Measurements from ENCODE around the gene TECTB. TPM values are rescaled to one million over a fixed set of nuclear protein-coding genes. Genes with fewer than 3 reads are reported as not detected.

TECTB gene
- total RNA-seq, 4 donors from 2014 or later: not detected

DNA sequence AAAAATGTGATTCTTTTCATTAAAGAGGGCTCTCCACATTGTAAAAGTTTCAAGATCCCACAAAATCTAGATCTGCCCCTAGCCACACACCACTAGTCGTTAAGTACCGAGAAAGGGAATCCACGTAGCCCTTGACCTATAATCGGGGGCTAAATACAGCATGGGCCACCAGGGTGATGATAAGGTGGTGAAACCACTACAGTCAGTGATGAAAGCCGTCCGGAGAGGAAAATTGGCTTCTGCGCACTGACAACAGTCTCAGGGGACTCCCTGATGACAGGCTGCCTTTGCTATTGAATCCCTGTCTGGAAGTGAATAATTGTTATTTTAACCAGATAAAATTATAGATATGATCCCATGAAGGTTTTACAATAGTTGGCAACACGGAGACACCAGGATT, 4.6 kb downstream of the TECTB start:
- no peaks in the 10 kb centered on the region for H3K4me1 ChIP-seq
- H3K27me3 ChIP-seq: no peaks in the 10 kb centered on the region
- no peaks in the 10 kb centered on the region for H3K36me3 ChIP-seq
- in situ Hi-C loops (cut with MboI; ENCODE audit: low pct_ligation_motif_present in 1 of 4, low pct_unique_long_range_greater_than_20kb in 1 of 4, low sequenced_read_pairs in 3 of 4) (no loop called here), intact Hi-C loops (cut with DNase I; ENCODE audit: low total_unique reads) (no loop called here)
- 90% methylated on average over 8 of the region's 8 CpGs for WGBS, 2 donors (ENCODE audit: low coverage in 1 of 2)
- no peak for DNase-seq
- TF ChIP-seq POLR2AphosphoS5 (IDR thresholded peaks at IDR 0.05) (no peak), POLR2A (IDR thresholded peaks at IDR 0.05) (no peak), EP300 (IDR thresholded peaks at IDR 0.05; ENCODE audit: low read depth) (no peak)
- TF ChIP-seq, protein P1, sequence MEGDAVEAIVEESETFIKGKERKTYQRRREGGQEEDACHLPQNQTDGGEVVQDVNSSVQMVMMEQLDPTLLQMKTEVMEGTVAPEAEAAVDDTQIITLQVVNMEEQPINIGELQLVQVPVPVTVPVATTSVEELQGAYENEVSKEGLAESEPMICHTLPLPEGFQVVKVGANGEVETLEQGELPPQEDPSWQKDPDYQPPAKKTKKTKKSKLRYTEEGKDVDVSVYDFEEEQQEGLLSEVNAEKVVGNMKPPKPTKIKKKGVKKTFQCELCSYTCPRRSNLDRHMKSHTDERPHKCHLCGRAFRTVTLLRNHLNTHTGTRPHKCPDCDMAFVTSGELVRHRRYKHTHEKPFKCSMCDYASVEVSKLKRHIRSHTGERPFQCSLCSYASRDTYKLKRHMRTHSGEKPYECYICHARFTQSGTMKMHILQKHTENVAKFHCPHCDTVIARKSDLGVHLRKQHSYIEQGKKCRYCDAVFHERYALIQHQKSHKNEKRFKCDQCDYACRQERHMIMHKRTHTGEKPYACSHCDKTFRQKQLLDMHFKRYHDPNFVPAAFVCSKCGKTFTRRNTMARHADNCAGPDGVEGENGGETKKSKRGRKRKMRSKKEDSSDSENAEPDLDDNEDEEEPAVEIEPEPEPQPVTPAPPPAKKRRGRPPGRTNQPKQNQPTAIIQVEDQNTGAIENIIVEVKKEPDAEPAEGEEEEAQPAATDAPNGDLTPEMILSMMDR (IDR thresholded peaks at IDR 0.05): no peak
- H3K4me3 ChIP-seq: no peak overlapping the region
- H3K27ac ChIP-seq: no peak overlapping the region
- H3K9me3 ChIP-seq: no peaks in the 10 kb centered on the region

DNA sequence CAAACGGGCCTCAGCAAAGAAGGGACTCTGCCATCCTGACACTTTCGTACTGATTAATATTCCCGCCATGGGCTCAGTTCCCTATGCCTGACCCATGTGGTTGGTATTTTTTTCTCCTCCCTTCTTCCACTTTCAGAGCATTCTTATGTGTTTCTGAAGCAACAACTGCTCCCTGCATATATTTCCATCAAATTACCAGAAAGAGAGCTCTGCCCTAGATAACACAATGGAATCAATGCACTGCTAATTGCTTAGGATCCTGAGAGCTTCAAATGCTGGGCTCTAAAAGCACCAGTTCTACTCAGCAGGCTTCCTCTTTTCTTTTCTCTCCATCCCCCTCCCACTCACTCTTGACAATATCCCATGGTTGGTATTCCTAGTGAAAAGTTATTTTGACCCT, 5.3 kb downstream of the TECTB start:
- intact Hi-C loops (cut with DNase I; ENCODE audit: low total_unique reads) (no loop called here), in situ Hi-C loops (cut with MboI; ENCODE audit: low pct_ligation_motif_present in 1 of 4, low pct_unique_long_range_greater_than_20kb in 1 of 4, low sequenced_read_pairs in 3 of 4) (no loop called here)
- Histone ChIP-seq H3K36me3 (no peaks in the 10 kb centered on the region), H3K4me1 (no peaks in the 10 kb centered on the region), H3K27me3 (no peaks in the 10 kb centered on the region), H3K27ac (no peak overlapping the region), H3K9me3 (no peaks in the 10 kb centered on the region), H3K4me3 (no peak overlapping the region)
- TF ChIP-seq POLR2AphosphoS5 (IDR thresholded peaks at IDR 0.05): no peak
- no peak for TF ChIP-seq POLR2A (IDR thresholded peaks at IDR 0.05)
- TF ChIP-seq, protein P1 (IDR thresholded peaks at IDR 0.05): no peak
- TF ChIP-seq EP300 (IDR thresholded peaks at IDR 0.05; ENCODE audit: low read depth): no peak
- 77 to 81% methylated on average over 3 of the region's 3 CpGs for WGBS, 2 donors (ENCODE audit: low coverage in 1 of 2)
- no peak for DNase-seq

DNA sequence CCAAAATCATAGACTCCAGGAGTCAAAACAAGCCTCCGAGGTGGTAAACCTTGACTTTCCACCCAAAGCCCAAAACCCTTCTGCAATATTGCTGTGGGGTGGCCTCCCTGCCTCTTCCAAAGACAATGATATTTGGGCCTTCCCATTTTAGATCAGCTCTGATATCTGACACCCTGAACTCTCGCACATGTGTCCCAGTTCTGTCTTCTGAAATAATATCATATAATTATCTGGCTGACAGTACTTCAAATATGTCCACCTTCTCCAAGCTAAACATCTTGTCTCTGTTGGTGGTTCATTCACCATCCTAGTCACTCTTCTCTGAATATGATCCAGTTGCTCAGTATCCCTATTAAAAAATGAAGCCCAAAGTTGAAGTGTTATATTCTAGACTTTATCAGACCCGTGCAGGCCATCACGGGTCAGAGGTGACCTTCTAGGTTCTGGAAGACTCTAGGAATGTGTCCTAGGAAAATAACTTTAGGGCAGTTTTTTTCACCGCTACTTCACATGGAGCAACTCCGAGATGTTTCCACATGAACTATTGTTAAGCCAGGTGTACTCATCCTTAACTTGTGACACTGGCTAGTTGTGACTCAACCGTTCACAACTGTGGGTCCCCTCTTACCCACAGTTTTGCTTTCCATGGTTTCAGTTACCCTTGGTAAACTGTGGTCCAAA, 6.3 kb downstream of the TECTB start:
- TF ChIP-seq POLR2A (IDR thresholded peaks at IDR 0.05) (no peak), POLR2AphosphoS5 (IDR thresholded peaks at IDR 0.05) (no peak), EP300 (IDR thresholded peaks at IDR 0.05; ENCODE audit: low read depth) (no peak)
- TF ChIP-seq, protein P1 (IDR thresholded peaks at IDR 0.05): no peak
- in situ Hi-C loops (cut with MboI; ENCODE audit: low pct_ligation_motif_present in 1 of 4, low pct_unique_long_range_greater_than_20kb in 1 of 4, low sequenced_read_pairs in 3 of 4): no loop called here
- Histone ChIP-seq H3K4me1 (no peaks in the 10 kb centered on the region), H3K9me3 (no peaks in the 10 kb centered on the region), H3K36me3 (no peaks in the 10 kb centered on the region), H3K27ac (no peak overlapping the region), H3K4me3 (no peak overlapping the region), H3K27me3 (no peaks in the 10 kb centered on the region)
- 64 to 92% methylated on average over 3 to 7 of the region's 7 CpGs for WGBS, 2 donors (ENCODE audit: low coverage in 1 of 2)
- intact Hi-C loops (cut with DNase I; ENCODE audit: low total_unique reads): no loop called here
- DNase-seq: no peak

DNA sequence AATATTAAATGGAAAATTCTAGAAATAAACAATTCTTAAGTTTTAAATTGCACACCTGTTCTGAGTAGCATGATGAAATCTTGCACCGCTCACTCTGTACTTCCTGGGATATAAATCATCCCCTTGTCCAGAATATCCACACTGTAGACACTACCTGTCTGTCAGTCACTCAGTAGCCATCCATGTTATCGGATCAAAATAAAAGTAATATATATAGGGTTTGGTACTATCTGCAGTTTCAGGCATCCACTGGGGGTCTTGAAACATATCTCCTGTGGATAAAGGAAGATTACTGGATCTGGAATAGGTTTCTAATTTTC, 6.8 kb downstream of the TECTB start:
- no peaks in the 10 kb centered on the region for H3K9me3 ChIP-seq
- H3K4me1 ChIP-seq: no peaks in the 10 kb centered on the region
- H3K4me3 ChIP-seq: no peak overlapping the region
- no peak for TF ChIP-seq EP300 (IDR thresholded peaks at IDR 0.05; ENCODE audit: low read depth)
- TF ChIP-seq POLR2A (IDR thresholded peaks at IDR 0.05): no peak
- TF ChIP-seq POLR2AphosphoS5 (IDR thresholded peaks at IDR 0.05): no peak
- TF ChIP-seq, protein P1 (IDR thresholded peaks at IDR 0.05): no peak
- no peaks in the 10 kb centered on the region for H3K36me3 ChIP-seq
- DNase-seq: no peak
- WGBS, 2 donors (ENCODE audit: low coverage in 1 of 2): 60 to 94% methylated on average over 1 to 2 of the region's 2 CpGs
- in situ Hi-C loops (cut with MboI; ENCODE audit: low pct_ligation_motif_present in 1 of 4, low pct_unique_long_range_greater_than_20kb in 1 of 4, low sequenced_read_pairs in 3 of 4): no loop called here
- intact Hi-C loops (cut with DNase I; ENCODE audit: low total_unique reads): no loop called here
- no peaks in the 10 kb centered on the region for H3K27me3 ChIP-seq
- no peak overlapping the region for H3K27ac ChIP-seq
